Measurements from ENCODE around the gene DTL.

The DTL gene

GRCh38 chr1:212104586-212105325, 69.2 kb downstream of the DTL start:
- no peak for DNase-seq (ENCODE audit: low read depth)
- no peak for TF ChIP-seq CTCF (IDR thresholded peaks at IDR 0.05; ENCODE audit: insufficient read depth, low read depth, low read length, missing control alignments)

GRCh38 chr1:212106286-212106792, 70.8 kb downstream of the DTL start:
- no peak for DNase-seq (ENCODE audit: low read depth)
- no peak for TF ChIP-seq CTCF (IDR thresholded peaks at IDR 0.05; ENCODE audit: insufficient read depth, low read depth, low read length, missing control alignments)
- H3K4me3 ChIP-seq (ENCODE audit: low read length) = no peak overlapping the region

More at GRCh38 chr1:212104586-212105325, 69.2 kb downstream of the DTL start:
- no peak overlapping the region for H3K4me3 ChIP-seq (ENCODE audit: low read length)

GRCh38 chr1:212107481-212107880, 71.9 kb downstream of the DTL start:
- TF ChIP-seq CTCF (IDR thresholded peaks at IDR 0.05; ENCODE audit: insufficient read depth, low read depth, low read length, missing control alignments) = no peak
- no peak overlapping the region for H3K4me3 ChIP-seq (ENCODE audit: low read length)
- no peak for DNase-seq (ENCODE audit: low read depth)

GRCh38 chr1:212108187-212108586, 72.6 kb downstream of the DTL start:
- H3K4me3 ChIP-seq (ENCODE audit: low read length) = no peak overlapping the region
- no peak for TF ChIP-seq CTCF (IDR thresholded peaks at IDR 0.05; ENCODE audit: insufficient read depth, low read depth, low read length, missing control alignments)
- DNase-seq (ENCODE audit: low read depth) = no peak

- no peak for TF ChIP-seq CTCF (IDR thresholded peaks at IDR 0.05; ENCODE audit: insufficient read depth, low read depth, low read length, missing control alignments)
- H3K4me3 ChIP-seq (ENCODE audit: low read length) = no peak overlapping the region
- no peak for DNase-seq (ENCODE audit: low read depth)
These were observed 73.4 kb downstream of the DTL start for GRCh38 chr1:212108981-212109380.

GRCh38 chr1:212109728-212110127, 74.2 kb downstream of the DTL start:
- no peak overlapping the region for H3K4me3 ChIP-seq (ENCODE audit: low read length)
- DNase-seq (ENCODE audit: low read depth) = no peak
- TF ChIP-seq CTCF (IDR thresholded peaks at IDR 0.05; ENCODE audit: insufficient read depth, low read depth, low read length, missing control alignments) = no peak

GRCh38 chr1:212110617-212111016, 75.1 kb downstream of the DTL start:
- H3K4me3 ChIP-seq (ENCODE audit: low read length) = no peak overlapping the region
- no peak for TF ChIP-seq CTCF (IDR thresholded peaks at IDR 0.05; ENCODE audit: insufficient read depth, low read depth, low read length, missing control alignments)
- DNase-seq (ENCODE audit: low read depth) = no peak

Measured in epithelial cell of esophagus (primary cell).